ENCODE results near the gene ANGPTL7.

ANGPTL7 gene

DNA sequence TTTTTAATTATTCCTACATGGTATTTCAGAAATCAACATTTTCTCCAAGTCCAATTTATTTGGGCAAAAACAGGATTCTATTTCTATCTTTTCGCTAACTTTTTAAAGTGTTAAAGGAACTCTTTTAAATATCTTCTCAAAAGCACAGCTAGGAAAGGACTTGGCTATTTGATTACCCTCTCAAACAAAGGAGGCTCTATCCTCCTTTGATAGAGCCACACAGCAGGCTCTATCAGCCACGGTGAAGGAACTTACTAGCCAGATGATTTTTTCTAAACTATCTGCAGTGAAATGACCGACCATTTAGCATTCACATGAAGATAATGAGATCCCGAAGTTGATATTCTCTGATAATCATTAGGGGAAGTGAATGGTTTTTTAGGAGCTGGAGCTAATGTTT, 9.1 kb downstream of the ANGPTL7 start:
- TF ChIP-seq, protein P1, sequence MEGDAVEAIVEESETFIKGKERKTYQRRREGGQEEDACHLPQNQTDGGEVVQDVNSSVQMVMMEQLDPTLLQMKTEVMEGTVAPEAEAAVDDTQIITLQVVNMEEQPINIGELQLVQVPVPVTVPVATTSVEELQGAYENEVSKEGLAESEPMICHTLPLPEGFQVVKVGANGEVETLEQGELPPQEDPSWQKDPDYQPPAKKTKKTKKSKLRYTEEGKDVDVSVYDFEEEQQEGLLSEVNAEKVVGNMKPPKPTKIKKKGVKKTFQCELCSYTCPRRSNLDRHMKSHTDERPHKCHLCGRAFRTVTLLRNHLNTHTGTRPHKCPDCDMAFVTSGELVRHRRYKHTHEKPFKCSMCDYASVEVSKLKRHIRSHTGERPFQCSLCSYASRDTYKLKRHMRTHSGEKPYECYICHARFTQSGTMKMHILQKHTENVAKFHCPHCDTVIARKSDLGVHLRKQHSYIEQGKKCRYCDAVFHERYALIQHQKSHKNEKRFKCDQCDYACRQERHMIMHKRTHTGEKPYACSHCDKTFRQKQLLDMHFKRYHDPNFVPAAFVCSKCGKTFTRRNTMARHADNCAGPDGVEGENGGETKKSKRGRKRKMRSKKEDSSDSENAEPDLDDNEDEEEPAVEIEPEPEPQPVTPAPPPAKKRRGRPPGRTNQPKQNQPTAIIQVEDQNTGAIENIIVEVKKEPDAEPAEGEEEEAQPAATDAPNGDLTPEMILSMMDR (IDR thresholded peaks at IDR 0.05; ENCODE audit: low read depth, low read length, missing control alignments), result no peak
- no peak for DNase-seq (ENCODE audit: extremely low read depth, low read depth)
- H3K4me3 ChIP-seq (replicated peaks; ENCODE audit: low read depth, low read length), result no peak overlapping the region

DNA sequence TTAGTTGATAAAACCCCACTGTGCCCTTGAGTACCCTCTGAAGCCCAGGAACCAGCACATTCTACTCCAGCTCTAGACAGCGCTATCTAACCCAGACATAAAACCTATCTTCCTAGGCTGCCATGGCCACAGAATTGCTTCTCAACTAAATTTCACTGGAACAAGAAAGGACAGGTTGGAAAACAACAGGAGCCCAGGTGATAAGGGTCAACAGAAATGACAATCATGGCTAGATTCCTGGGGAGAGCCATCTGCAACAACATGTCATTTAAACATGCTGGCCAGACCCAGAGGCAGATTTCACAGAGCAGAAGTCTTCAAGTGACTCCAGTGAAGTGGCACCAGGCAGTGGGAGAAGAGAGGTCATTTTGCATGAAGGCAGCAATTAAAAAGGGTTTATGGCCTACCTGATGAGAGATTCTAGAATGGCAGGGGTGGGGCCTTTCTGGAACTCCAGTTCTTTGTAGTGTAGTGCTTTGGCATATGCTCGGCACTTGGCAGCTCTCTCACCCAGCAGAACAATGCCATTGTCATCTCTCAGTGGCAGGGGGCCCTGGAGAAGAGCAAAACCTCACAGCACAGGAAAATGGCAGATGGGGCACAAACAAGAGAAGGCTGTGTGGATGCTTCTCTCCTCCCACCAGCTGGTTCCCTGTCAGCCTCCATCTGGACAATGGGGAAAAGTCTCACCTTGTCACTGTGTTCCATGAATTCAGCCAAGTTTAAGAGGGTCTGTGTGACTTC, 9.9 kb downstream of the ANGPTL7 start:
- no peak for DNase-seq (ENCODE audit: extremely low read depth, low read depth)
- no peak overlapping the region for H3K4me3 ChIP-seq (replicated peaks; ENCODE audit: low read depth, low read length)
- TF ChIP-seq, protein P1 (IDR thresholded peaks at IDR 0.05; ENCODE audit: low read depth, low read length, missing control alignments), result no peak

DNA sequence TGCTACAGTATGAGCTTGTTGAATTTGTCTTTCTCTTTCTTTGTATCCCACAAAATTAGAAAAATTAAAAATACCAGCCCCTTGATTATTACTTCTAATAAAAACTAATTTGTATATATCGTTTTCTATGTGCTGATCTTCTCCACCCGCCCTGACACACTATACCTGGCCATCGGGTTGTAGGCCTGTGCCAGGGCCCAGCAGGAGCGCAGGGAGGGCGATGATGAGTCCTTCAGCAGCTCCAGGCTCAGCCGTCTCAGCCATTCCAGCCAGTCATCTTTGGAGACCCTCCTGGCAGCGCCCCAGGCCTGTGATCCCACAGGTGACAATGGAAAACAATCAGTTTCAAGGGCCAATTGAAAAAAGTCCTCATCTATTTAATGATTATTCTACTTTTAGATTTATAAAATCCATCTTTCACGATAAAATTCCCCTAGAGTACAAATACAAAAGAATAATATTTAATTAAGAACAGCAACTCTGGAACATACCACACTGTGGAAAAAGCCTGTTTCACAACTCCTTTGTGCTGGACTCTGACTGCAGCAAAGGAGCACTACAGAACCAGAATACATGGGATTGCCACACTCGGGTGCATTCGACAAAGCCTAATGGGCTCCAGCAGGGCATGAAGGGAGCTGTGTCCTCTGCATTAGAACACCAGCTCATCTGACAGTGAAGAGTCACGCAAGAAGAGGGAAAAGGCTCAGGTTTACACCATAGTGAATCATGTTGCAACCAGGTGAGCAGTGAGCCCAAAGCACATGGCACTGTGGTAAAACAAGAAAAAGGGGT, 15.4 kb downstream of the ANGPTL7 start:
- no peak overlapping the region for H3K4me3 ChIP-seq (replicated peaks; ENCODE audit: low read depth, low read length)
- DNase-seq (ENCODE audit: extremely low read depth, low read depth), result no peak
- TF ChIP-seq, protein P1 (IDR thresholded peaks at IDR 0.05; ENCODE audit: low read depth, low read length, missing control alignments), result no peak

DNA sequence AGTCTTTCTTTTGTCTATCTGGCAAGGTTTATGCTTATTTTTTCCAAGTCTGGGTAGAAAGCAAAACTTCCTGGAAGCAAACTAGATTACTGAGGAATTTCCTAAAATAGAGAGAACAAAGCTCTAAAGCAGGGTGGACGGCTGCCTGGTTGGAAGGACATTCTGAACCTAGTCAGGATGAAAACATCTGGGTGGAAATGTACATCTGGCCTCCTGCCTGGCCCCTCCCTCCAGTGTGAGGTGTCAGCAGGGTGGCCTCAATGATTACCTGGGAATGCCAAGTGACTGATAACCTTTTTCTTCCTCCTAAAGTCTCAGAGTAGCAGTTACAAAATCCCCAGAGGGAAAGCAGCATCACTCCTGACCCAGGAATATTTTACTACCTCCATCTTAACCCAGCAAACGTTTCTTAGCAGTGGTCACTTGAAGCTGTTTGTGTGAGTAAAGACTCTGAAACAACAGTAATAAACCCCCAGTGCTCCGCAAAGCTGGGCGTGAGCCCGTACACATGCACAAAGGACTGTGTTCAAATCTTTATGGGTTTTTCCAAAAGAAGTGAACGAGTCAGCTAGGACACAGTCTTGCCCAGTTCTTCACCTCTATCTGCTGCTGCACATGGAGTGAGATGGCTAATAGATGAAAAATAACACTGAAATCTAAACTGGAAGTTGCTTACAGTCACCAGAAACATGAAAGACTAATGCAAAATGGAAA, 18.9 kb downstream of the ANGPTL7 start:
- no peak for DNase-seq (ENCODE audit: extremely low read depth, low read depth)
- TF ChIP-seq, protein P1 (IDR thresholded peaks at IDR 0.05; ENCODE audit: low read depth, low read length, missing control alignments), result no peak
- H3K4me3 ChIP-seq (replicated peaks; ENCODE audit: low read depth, low read length), result no peak overlapping the region

DNA sequence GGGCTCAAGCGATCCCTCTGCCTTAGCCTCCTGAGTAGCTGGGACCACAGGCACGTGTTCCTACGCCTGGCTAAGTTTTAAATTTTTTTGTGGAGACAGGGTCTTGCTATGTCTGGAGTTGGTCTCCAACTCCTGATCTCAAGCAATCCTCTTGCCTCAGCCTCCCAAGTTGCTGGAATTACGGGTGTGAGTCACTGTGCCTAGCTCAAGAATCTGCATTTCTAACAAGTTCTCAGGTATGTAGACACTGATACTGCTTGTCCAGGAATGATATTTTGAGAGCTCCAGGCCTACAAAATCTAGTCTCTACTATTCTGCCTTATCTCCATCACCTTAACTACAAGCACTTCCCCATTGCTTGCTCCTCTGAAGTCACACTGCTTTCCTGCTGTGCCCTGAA, 22.3 kb downstream of the ANGPTL7 start:
- no peak for DNase-seq (ENCODE audit: extremely low read depth, low read depth)
- H3K4me3 ChIP-seq (replicated peaks; ENCODE audit: low read depth, low read length), result no peak overlapping the region
- TF ChIP-seq, protein P1 (IDR thresholded peaks at IDR 0.05; ENCODE audit: low read depth, low read length, missing control alignments), result no peak

DNA sequence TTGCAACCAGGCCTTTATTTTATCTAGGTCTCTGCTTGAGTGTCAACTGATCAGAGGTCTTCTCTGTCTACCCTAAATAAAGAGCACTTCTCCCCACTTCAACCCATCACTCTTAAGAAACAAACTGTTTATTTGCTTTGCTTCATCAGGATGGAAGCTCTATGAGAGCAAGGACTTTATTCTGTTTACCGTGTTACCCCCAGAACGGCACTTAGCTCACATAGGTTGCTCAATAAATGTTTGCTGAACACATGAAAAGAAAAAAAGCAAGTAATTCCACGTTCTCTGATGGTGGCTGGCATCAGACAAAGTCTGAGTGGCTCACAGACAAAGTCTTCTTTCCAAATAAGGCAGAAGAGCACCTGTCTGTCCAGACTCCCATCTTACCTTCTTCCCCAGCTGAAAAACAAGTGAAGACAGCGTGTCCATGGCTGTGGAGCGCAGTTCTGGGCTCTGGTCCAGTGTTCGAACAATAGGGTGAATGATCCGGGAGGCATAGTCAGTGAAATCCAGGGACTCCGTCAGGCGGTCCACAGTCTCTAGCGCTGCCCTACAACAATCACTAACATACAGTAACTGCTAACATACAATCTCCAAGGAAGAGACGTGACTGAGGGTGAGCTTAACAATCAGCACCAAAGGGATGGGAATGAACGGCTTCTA, 22.9 kb downstream of the ANGPTL7 start:
- TF ChIP-seq, protein P1 (IDR thresholded peaks at IDR 0.05; ENCODE audit: low read depth, low read length, missing control alignments), result no peak
- DNase-seq (ENCODE audit: extremely low read depth, low read depth), result no peak

More for the DNA sequence above, 22.9 kb downstream of the ANGPTL7 start:
- H3K4me3 ChIP-seq (replicated peaks; ENCODE audit: low read depth, low read length), result no peak overlapping the region

Measured in HFF-Myc (cell line).